GM19395 (cell line): Measurements from ENCODE around the gene COL6A1.

Experiments used
- ATAC-seq: cut with Tn5 transposase; IDR thresholded peaks from one replicate; pipeline ENCODE4 v1.9.1; 2021; ENCODE audit warnings: mild to moderate bottlenecking, moderate library complexity; ENCODE audit not compliant: unreplicated experiment

COL6A1 gene

DNA sequence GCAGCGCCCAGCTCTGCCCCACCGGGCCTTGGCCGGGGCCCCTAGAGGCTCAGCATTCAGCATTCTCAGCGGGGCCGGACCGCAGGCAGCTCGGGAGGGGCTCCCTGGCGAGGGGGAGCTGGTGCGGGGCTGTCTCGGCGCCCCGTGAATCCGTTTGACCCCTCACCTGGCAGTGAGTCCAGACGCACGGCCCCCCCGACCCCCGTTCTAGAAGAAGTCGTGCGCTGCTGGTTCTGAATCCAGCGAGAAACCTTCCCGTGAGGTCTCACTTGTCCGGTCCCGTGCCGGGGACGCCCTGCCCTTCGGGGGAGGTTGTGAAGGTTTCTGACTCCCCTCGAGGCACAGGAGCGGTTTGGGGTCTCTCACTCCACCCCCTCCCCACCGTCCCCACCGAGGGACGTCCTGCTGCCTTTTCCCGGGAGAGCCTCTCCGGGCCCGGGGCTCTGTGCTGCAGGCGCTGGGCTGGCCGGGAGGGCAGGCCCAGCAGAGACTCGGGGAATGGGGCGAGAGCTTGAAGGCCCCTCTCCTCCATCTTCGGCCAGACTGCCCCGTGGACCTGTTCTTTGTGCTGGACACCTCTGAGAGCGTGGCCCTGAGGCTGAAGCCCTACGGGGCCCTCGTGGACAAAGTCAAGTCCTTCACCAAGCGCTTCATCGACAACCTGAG lies 655 bp downstream of the COL6A1 start:
- no peak for ATAC-seq

DNA sequence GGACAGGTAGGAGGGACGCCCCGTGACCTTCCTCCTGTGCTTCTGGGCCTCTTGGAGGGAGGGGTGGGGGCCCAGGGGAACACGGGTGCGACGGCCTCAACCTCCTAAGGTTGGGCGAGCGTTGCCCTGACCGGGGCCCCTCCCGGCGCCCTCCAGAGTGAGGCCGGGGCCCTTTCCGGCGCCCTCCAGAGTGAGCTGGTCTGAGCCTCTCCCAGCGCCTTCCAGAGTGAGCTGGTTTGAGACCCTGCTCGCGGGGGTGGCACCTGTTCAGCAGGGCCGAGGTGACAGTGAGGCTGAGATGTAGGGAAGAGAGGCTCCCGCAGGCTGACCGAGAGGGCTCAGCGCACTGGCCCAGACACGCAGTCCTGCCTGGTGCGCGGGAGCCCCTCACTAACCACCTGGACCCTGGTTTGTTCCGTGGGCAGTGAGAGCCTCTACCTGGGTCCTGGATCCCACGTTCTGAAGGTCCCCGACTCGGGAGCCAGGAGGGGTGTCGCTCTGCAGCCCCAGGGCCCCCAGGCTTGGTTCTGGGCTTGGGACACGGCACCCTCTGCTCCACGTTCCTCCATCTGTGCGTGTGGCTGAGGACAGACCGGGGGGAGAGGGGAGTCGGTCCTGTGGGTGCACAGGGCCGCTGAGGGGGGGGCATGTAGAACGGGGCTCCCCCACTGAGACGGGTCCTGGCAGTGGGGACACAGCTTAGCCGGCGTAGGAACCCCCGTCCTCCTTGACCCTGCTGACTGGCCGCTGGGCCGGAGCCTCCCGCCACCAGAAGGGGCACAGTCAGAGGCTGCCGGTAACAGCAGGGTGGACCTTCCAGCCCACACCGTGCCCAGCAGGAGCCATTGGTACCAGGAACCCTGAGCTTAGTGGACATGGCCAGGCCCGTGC lies 1.4 kb downstream of the COL6A1 start:
- no peak for ATAC-seq

DNA sequence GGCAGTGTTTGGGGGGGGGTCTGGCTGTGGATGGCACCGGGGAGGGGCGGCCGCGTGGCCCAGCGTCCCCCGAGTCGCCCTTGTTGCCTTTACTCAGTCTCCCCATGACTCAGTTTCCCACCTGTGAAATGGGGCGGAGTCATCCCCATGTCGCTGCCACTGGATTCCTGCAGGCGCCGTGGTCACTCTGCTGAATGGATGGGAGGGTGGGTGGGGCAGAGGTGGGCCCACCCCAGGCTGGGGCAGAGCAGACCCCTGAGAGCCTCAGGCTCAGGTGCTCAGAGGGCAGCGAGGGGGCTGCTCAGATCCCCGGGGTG lies 2.0 kb downstream of the COL6A1 start:
- no peak for ATAC-seq

DNA sequence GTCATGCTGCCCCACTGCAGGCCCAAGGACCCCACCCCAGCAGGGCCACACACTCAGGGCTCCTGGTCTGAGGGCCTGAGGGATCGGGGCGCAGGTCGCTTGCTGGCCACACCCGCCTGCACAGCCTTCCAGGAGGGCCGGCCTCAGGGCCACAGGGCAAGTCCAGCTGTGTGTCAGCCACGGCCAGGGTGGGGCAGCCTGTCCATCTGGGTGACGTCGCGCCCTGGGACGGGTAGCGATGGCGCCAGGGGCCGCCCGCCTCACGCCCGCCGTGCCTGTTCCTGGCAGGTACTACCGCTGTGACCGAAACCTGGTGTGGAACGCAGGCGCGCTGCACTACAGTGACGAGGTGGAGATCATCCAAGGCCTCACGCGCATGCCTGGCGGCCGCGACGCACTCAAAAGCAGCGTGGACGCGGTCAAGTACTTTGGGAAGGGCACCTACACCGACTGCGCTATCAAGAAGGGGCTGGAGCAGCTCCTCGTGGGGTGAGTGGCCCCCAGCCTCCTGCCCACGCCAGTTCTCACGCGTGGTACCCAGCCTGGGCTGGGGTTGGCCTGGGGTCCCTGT lies 2.5 kb downstream of the COL6A1 start:
- no peak for ATAC-seq

DNA sequence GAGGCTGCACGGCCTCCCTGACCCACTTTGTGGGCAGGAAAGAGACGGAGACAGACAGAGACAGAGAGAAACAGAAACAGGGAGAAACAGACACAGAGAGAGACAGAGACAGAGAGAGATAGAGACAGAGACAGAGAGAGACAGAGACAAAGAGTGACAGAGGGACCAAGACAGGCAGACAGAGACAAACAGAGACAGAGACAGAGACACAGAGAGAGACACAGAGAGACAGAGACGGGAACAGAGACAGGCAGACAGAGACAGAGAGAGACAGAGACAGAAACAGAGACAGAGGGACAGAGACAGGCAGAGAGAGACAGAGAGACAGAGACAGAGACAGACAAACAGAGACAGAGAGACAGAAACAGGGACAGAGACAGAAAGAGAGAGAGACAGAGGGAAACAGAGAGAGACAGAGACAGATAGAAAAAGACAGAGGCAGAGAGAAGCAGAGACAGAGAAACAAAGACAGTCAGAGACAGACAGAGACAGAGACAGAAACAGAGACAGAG lies 3.1 kb downstream of the COL6A1 start:
- ATAC-seq: no peak

DNA sequence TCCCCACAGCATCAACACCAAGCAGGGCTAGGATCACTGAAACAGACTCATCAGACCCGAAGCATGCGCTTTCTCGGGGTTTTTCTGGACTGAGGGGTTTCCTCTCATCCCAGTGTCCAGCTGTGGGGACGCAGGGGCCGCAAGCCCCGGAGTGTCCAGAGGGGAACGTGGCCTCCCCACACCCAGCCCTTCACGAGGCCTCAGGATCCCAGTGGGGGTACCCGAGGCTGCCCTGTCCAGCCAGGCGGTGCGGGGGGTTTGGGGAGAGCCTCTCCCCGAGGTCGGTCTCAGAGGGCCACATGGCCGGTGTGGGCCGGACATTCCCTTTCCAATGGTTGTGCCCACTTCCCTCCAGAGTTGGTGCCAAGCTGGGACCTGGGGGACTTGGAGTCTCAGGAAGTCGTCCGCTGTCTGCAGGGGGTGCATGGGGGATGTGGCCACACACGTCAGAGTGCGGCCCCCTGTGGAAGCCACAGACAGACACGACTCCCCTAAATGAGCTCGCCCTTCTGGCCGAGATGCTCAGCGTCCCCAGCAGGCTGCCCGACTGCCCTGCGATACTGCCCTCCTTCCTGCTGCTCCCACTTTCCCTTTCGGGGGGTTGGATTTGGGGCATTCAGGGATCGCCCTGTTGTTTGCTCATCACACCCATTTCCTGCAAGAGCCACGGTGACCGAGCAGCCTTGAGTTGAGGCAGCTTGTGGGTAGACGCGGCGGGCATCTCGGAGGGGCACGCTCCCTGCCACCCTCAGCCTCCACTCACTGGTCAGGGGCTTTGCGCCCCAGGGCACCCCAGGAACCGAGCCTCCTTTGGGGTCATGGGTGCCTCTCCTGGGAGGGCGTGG lies 4.1 kb downstream of the COL6A1 start:
- no peak for ATAC-seq

DNA sequence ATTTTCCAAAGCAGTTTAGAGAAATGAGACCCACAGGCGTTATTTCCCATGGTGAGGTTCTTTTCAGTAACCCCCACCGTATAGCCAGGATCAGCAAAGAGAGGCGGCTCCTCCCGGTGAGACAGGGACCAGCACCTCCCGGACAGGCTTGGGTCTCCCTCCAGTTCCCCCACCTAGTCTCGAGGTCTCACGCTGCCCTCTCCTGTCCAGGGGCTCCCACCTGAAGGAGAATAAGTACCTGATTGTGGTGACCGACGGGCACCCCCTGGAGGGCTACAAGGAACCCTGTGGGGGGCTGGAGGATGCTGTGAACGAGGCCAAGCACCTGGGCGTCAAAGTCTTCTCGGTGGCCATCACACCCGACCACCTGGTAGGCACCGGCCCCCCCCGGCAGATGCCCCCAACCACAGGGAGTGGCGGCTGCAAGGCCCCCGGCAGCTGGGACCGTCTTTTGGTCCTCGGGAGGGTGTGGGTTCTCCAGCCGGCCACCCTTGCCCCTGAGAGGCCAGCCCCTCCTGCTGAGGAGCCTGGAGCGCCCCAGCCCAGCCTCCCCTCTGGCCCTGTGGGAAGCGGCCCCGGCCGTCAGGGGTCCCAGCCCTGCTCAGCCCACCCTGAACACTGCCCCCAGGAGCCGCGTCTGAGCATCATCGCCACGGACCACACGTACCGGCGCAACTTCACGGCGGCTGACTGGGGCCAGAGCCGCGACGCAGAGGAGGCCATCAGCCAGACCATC lies 4.9 kb downstream of the COL6A1 start:
- ATAC-seq: no peak

DNA sequence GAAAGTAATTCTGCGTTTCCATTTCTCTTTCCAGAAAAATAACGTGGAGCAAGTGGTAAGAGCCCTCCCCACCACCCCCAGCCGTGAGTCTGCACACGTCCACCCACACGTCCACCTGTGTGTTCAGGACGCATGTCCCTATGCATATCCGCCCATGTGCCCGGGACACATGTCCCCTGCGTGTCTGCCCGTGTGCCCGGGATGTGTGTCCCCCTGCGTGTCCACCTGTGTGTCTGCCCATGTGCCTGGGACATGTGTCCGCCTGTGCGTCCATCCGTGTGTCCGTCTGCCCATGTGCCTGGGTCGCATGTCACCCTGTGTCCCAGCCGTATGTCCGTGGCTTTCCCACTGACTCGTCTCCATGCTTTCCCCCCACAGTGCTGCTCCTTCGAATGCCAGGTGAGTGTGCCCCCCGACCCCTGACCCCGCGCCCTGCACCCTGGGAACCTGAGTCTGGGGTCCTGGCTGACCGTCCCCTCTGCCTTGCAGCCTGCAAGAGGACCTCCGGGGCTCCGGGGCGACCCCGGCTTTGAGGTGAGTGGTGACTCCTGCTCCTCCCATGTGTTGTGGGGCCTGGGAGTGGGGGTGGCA lies 5.6 kb downstream of the COL6A1 start:
- ATAC-seq: no peak

DNA sequence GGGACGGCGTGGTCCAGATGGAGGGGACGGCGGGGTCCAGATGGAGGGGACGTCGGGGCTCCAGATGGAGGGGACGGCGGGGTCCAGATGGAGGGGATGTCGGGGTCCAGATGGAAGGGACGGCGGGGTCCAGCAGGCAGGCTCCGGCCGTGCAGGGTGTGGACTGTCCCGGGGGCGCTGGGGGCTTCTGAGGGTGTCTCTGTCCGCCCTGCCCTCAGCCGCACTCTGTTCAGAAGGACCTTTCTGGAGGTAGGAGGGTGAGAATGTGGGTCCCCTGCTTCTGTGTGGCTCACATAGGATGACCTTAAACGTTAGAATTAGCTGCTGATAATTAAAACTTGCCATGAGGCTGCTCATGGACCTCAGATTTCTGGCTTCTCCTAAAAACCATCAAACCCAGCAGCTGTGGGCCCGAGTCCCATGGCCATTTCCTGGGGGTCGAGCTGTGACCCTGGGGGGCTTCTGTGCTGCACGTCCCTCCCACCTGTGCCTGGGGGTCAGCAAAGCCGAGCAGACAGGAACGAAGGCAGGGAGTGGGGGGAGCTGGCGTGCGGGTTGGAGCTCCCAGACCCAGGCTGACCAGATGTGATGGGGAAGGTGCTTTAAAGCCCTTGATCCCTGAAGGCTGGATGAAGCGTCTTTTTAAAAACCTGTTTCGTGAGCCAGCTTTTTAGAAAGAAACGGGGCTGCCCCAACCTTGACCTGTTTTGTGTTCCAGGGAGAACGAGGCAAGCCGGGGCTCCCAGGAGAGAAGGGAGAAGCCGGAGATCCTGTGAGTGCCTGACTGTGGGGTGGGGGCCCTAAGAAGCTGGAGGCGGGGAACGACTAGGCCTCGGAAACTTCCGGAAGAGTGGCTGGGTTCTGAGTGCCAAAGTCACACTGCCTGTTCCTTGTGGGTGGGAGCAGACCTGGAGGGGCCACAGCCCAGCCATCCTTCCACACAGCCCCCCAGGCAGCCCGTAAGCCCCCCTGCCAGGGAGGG lies 7.1 kb downstream of the COL6A1 start:
- no peak for ATAC-seq

DNA sequence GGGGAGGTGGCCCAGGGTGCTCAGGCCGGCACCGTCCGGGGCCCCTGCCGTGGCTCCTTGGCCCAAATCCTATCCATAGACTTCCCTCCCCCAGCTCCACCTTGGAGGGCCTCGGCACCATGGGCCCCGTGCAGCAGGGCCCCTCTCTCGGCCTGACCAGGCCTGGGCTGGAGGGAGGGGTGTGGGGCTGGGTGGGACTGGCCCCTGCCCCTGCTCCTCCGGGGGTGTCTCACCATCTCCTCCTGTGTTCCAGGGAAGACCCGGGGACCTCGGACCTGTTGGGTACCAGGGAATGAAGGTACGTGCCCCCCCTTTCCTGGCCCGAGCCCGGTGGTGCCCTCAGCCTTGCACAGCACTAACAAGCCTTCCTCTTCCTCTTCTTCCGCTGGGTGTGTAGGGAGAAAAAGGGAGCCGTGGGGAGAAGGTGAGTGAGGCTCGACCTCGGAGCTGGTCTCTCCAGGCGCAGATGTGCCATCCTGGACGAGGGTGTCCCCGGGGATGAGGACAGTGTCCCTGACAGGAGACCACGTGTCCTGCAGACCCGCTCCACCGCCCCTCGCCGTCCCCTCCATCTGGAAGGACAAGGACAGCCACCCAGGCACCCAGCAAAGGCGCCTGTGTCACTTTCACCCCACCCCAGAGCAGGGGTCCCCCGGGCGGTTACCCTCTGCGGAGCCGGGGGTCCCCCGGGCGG lies 7.9 kb downstream of the COL6A1 start:
- no peak for ATAC-seq

DNA sequence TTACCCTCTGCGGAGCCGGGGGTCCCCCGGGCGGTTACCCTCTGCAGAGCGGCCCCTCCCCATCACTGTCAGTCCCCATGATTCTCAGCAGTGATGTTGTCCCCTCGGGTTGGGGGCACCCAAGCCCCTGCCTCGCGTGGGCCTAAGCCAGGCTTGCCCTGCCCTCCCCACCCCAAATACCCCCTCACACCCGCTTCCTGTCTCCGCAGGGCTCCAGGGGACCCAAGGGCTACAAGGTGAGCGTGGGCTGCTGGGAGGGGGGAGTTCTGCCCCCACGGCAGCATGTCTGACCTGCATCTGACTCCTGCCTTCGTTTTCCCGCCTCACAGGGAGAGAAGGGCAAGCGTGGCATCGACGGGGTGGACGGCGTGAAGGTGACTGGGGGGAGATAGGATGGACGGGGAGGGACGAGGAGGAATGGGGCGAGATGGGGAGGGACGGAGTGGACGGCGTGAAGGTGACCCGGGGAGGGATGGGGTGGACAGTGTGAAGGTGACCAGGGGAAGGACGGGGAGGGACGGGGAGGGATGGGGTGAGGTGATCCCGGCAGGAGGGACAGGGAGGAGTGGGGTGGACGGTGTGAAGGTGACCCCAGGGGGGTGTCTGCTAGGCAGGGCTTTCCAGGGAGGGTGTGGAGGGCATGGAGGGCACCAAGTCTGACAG lies 8.6 kb downstream of the COL6A1 start:
- no peak for ATAC-seq

DNA sequence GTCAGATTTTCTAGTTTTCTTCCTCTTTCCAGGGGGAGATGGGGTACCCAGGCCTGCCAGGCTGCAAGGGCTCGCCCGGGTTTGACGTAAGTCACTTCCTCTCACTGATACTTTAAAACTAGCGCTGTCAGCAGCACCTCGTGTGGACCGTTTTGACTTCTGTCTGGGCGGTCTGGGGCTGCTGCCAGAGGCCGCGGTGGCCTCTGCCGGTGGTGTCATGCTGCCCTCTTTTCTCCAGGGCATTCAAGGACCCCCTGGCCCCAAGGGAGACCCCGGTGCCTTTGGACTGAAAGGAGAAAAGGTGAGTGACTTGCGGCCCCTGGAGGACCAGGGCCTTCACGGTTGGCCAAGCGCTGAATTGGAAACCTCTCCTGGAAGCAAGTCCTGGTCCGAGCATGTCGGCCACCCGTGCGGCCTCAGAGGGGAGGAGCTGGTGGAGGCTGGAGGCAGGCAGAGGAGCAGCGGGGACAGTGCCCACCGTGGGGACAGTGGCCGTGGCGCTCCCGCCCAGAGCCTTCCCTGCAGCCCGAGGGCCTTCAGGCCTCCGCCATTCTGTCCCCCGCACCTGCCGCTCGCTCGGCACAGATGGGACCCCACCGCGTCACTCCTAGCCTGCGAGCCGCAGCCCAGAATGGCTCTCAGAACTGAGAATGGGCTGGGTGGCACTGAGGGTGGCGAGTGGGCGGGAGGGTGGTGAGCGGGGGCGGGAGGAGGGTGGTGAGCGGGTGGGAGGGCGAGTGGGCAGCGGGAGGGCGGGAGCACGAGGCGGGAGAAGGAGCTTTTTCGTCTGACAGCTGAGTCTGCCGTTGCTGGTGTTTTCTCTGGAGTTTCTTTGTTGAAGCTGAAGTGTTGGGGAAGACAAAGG lies 9.4 kb downstream of the COL6A1 start:
- ATAC-seq: no peak

DNA sequence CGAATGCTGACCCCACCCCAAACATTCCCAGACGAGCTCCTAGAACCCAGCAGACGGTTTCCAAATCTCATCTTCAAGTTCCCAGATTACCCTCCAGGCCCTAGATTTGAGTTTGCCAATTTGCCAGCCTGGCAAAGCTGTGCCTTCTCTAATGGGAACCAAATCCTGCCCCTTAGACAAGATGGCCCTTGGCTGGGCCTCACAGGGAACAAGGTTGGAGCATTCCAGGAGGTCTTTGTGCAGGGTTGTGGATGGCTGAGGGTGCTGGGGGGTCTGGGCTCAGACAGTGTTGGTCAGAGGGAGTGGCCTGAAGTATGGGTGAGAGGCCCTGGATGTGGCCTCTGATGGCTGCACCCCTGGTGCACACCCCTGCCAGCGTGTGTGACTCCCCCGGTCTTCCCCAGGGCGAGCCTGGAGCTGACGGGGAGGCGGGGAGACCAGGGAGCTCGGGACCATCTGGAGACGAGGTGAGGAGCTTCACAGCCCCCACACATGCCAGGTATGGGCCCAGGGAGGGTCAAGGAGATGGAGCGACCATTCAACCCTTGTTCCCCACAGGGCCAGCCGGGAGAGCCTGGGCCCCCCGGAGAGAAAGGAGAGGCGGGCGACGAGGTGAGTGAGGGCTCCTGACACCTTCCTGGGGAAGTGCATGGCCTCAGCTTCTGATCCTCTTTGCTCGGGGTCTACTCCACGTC lies 10.2 kb downstream of the COL6A1 start:
- no peak for ATAC-seq

DNA sequence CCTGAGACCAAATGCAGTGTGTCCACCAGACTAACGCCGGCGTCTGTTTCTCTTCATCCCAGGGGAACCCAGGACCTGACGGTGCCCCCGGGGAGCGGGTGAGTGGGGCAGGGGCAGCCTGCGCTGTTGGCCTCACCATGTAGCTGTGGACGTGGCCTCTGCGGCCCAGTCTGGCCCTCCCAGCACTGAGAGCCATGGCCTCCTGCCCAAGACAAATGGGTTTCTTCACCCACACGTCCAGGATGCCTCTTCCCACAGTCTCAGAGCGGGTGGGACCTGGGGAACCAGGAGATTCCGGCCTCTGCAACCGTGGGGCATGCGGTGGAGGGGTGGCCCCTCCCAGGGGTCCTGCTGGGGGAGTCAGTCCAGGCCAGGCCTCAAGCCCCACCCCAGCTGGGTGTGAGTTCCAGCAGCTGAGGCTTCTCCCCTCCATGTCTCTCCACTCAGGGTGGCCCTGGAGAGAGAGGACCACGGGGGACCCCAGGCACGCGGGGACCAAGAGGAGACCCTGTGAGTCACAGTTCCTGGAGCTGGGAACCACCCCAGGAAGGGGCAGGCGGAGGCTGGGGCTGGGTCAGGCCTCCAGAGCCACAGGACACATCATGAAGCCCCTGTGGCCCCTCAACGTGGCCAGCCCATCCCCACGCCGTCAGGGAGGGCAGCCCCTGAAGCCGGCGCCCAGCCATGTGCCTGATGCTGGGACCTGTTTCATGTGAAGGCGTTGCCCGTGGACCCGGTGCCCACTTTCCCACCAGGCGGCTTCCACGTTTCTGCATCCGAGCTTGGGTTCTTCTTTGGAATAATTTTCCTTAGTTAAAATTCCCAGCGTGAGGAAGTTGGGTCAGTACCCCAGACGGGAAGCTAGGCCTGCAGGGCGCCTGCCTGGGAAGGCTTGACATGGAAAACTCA lies 11.0 kb downstream of the COL6A1 start:
- no peak for ATAC-seq
